HCT116 (cell line): ENCODE results near the gene PTPRJ. TPM values are rescaled to one million over a fixed set of nuclear protein-coding genes. Genes with fewer than 3 reads are reported as not detected.
A peak's percentile ranks its signal among the peaks of the same experiment; 100 is the strongest.

Experiments
- ATAC-seq: fragments of 200-7000 bp; cut with Tn5 transposase; 2 replicates; pipeline ENCODE4 v1.9.1; 2020; ENCODE audit warnings: mild to moderate bottlenecking, moderate library complexity
- BruUV-seq: library from RNA; stranded (reverse); fragments of 400-500 nt; replicated peaks from 2 replicates; lab custom pipeline; 2021; lab: Mats Ljungman, UMichigan
- CTCF ChIA-PET: fragments of 300-600 bp; sonication (Branson Sonifier 250); formaldehyde crosslinking; loops from one replicate; lab custom pipeline; 2021; ENCODE audit warnings: antibody characterized with exemption; lab: Charles Lee
- POLR2A ChIA-PET: fragments of 300-600, 350-600 bp; sonication (Branson Sonifier 250); formaldehyde crosslinking; loops from one replicate; lab custom pipeline; 2021; ENCODE audit warnings: antibody characterized with exemption; lab: Charles Lee
- RAD21 ChIA-PET, 2 experiments: fragments of 300-600 bp; sonication (Branson Sonifier 250); formaldehyde crosslinking; loops; one replicate each; lab custom pipeline; 2023; ENCODE audit warnings: low total read pairs in 2 of 2; ENCODE audit not compliant: uncharacterized antibody in 2 of 2, unreplicated experiment in 2 of 2, low non-redundant PET in 1 of 2; lab: Charles Lee
- DNase-seq: peaks from one replicate; pipeline ENCODE4 v3.0.0-alpha.2; 2010; ENCODE audit warnings: low read depth, low spot score
- H2AFZ ChIP-seq: fragments of 200-600 bp; shearing (Covaris generic), sonication (generic); 2 replicates; pipeline ENCODE4 v1.6.1; 2017; ENCODE audit warnings: low read depth, mixed run types, mixed read lengths, antibody characterized with exemption, low read length; ENCODE audit not compliant: poor library complexity, severe bottlenecking
- H3K27ac ChIP-seq: 2 replicates; pipeline ENCODE4 v1.5.1; 2012; ENCODE audit warnings: low read depth, low read length
- H3K27me3 ChIP-seq: fragments of 200-600 bp; sonication (generic); 2 replicates; pipeline ENCODE4 v1.6.1; 2016; ENCODE audit warnings: mixed run types, low read length, mixed read lengths; ENCODE audit not compliant: insufficient read depth
- H3K36me3 ChIP-seq, 2 experiments: fragments of 200-500 bp in 1 of 2; fragments of 200-600 bp in 1 of 2; sonication (Bioruptor generic) in 1 of 2; sonication (generic) in 1 of 2; 2 replicates each; pipeline versions ENCODE4 v1.5.1 to v1.6.1; 2014 to 2016; ENCODE audit warnings: low read length in 2 of 2, inconsistent platforms in 1 of 2, mixed read lengths in 1 of 2, mixed run types in 1 of 2; ENCODE audit not compliant: insufficient read depth in 2 of 2, control insufficient read depth in 1 of 2
- H3K4me1 ChIP-seq, 2 experiments: fragments of 200-600 bp in 1 of 2; sonication (generic) in 1 of 2; 2 replicates each; pipeline versions ENCODE4 v1.5.1 to v1.6.1; 2012 to 2017; ENCODE audit warnings: low read length in 2 of 2, inconsistent platforms in 1 of 2, mild to moderate bottlenecking in 1 of 2, mixed read lengths in 1 of 2, mixed run types in 1 of 2, moderate library complexity in 1 of 2; ENCODE audit not compliant: insufficient read depth in 2 of 2, control insufficient read depth in 1 of 2
- H3K4me2 ChIP-seq: fragments of 200-600 bp; sonication (generic); 2 replicates; pipeline ENCODE4 v1.6.1; 2017; ENCODE audit warnings: mixed run types, low read length, mixed read lengths
- H3K4me3 ChIP-seq, 2 experiments: fragments of 200-600 bp in 1 of 2; sonication (generic) in 1 of 2; replicated peaks in 1 of 2; 2 replicates each; pipeline ENCODE4 v1.5.1; 2011 to 2016; ENCODE audit warnings: low read length in 2 of 2, control low read depth in 1 of 2, low read depth in 1 of 2, mild to moderate bottlenecking in 1 of 2, mixed read lengths in 1 of 2, mixed run types in 1 of 2
- H3K79me2 ChIP-seq: fragments of 200-600 bp; sonication (generic); 2 replicates; pipeline ENCODE4 v1.6.1; 2017; ENCODE audit warnings: mild to moderate bottlenecking, mixed run types, low read length, moderate library complexity, mixed read lengths; ENCODE audit not compliant: insufficient read depth
- H3K9ac ChIP-seq: fragments of 200-600 bp; sonication (generic); 2 replicates; pipeline ENCODE4 v1.6.1; 2016; ENCODE audit warnings: low read length, mixed read lengths
- H3K9me2 ChIP-seq: fragments of 200-600 bp; sonication (generic), shearing (Covaris generic); 2 replicates; pipeline ENCODE4 v1.6.1; 2017; ENCODE audit warnings: mixed run types, mild to moderate bottlenecking, moderate library complexity; ENCODE audit not compliant: insufficient read depth
- H3K9me3 ChIP-seq, 2 experiments: fragments of 200-500 bp in 1 of 2; fragments of 200-600 bp in 1 of 2; sonication (Bioruptor generic) in 1 of 2; sonication (generic) in 1 of 2; 2 replicates each; pipeline ENCODE4 v1.6.1; 2014 to 2017; ENCODE audit warnings: low read length in 2 of 2, mixed read lengths in 2 of 2, inconsistent platforms in 1 of 2, low read depth in 1 of 2, mild to moderate bottlenecking in 1 of 2, mixed run types in 1 of 2, moderate library complexity in 1 of 2; ENCODE audit not compliant: control insufficient read depth in 1 of 2, insufficient read depth in 1 of 2
- H4K20me1 ChIP-seq: fragments of 200-600 bp; sonication (generic), shearing (Covaris generic); 2 replicates; pipeline ENCODE4 v1.6.1; 2017; ENCODE audit warnings: mixed run types, mild to moderate bottlenecking, moderate library complexity; ENCODE audit not compliant: insufficient read depth
- CBX3 ChIP-seq: IDR thresholded peaks from 2 replicates; pipeline ENCODE4 v1.6.1; 2012; ENCODE audit warnings: low read depth
- EZH2 ChIP-seq: fragments of 200-600 bp; sonication (generic); IDR thresholded peaks from 2 replicates; pipeline ENCODE4 v1.6.1; 2017; ENCODE audit warnings: antibody characterized with exemption, mixed run types
- EZH2phosphoT487 ChIP-seq: fragments of 200-600 bp; IDR thresholded peaks from 2 replicates; pipeline ENCODE4 v1.6.1; 2018; ENCODE audit warnings: antibody characterized with exemption, borderline replicate concordance
- FOSL1 ChIP-seq: IDR thresholded peaks from 2 replicates; pipeline ENCODE4 v1.6.1; 2012; ENCODE audit warnings: low read depth
- JUND ChIP-seq: IDR thresholded peaks from 2 replicates; pipeline ENCODE4 v1.6.1; 2012
- POLR2AphosphoS5 ChIP-seq: IDR thresholded peaks from 2 replicates; pipeline ENCODE4 v1.6.1; 2011; ENCODE audit warnings: mild to moderate bottlenecking, low read depth, low read length, moderate library complexity
- RAD21 ChIP-seq: IDR thresholded peaks from 2 replicates; pipeline ENCODE4 v1.6.1; 2012; ENCODE audit warnings: low read depth, mild to moderate bottlenecking
- SIN3A ChIP-seq: IDR thresholded peaks from 2 replicates; pipeline ENCODE4 v1.6.1; 2012; ENCODE audit warnings: low read depth
- SP1 ChIP-seq: IDR thresholded peaks from 2 replicates; pipeline ENCODE4 v1.6.1; 2012; ENCODE audit warnings: low read depth
- SRF ChIP-seq: IDR thresholded peaks from 2 replicates; pipeline ENCODE4 v1.6.1; 2012; ENCODE audit warnings: low read depth
- ZNF274 ChIP-seq: fragments of 200-500 bp; sonication (Bioruptor generic); IDR thresholded peaks from 2 replicates; pipeline ENCODE4 v1.6.1; 2014; ENCODE audit warnings: mild to moderate bottlenecking, low read depth, low read length, inconsistent platforms
- intact Hi-C: fragments of 100-400 bp; cut with micrococcal nuclease; formaldehyde crosslinking; loops from 2 replicates; pipeline ENCODE4 v1.10.0; 2022
- total RNA-seq: library from RNA; stranded (reverse); gene quantifications from one replicate; pipeline ENCODE4 v1.2.1, GENCODE V29; 2021; ENCODE audit not compliant: unreplicated experiment
- TF ChIP-seq, protein P1 (sequence below): IDR thresholded peaks from 2 replicates; pipeline ENCODE4 v1.6.1; 2011; ENCODE audit warnings: mild to moderate bottlenecking, low read length, moderate library complexity; ENCODE audit not compliant: insufficient replicate concordance; ENCODE audit errors: extremely low read depth
- TF ChIP-seq, protein P2 (sequence below): IDR thresholded peaks from 2 replicates; pipeline ENCODE4 v1.6.1; 2012; ENCODE audit warnings: low read depth
- TF ChIP-seq, protein P3 (sequence below): IDR thresholded peaks from 2 replicates; pipeline ENCODE4 v1.6.1; 2012
- TF ChIP-seq, protein P4 (sequence below), 3 experiments: fragments of 200-600 bp in 1 of 3; sonication (generic) in 1 of 3; IDR thresholded peaks in 2 of 3; conservative IDR thresholded peaks in 1 of 3; 2 replicates each; pipeline ENCODE4 v1.5.1; 2012 to 2017; ENCODE audit warnings: low read depth in 2 of 3, low read length in 2 of 3, antibody characterized with exemption in 1 of 3, borderline replicate concordance in 1 of 3, control low read depth in 1 of 3, mild to moderate bottlenecking in 1 of 3, mixed read lengths in 1 of 3, mixed run types in 1 of 3, moderate library complexity in 1 of 3; ENCODE audit not compliant: insufficient read depth in 1 of 3
- TF ChIP-seq, protein P5 (sequence below): IDR thresholded peaks from 2 replicates; pipeline ENCODE4 v1.6.1; 2012

PTPRJ gene
- total RNA-seq, 1 experiment from 2014 or later, result 19.1 TPM

DNA sequence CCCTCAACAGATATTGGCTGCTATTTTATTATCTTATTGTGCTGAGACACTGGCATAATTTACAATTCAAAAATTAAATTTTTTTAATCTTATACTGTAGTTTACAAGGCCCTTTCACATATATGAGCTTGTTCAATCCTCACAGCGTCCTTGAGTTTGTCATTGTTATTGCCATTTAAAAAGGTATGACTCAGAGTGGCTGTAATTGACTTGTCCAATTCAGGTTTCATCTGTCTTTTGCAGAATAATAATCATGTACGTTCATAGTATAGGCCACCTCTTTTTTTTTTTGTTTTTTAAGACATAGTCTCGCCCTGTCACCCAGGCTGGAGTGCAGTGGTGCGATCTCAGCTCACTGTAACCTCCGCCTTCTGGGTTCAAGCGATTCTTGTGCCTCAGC lies 11.5 kb downstream of the PTPRJ start (continued):
- TF ChIP-seq, protein P1, sequence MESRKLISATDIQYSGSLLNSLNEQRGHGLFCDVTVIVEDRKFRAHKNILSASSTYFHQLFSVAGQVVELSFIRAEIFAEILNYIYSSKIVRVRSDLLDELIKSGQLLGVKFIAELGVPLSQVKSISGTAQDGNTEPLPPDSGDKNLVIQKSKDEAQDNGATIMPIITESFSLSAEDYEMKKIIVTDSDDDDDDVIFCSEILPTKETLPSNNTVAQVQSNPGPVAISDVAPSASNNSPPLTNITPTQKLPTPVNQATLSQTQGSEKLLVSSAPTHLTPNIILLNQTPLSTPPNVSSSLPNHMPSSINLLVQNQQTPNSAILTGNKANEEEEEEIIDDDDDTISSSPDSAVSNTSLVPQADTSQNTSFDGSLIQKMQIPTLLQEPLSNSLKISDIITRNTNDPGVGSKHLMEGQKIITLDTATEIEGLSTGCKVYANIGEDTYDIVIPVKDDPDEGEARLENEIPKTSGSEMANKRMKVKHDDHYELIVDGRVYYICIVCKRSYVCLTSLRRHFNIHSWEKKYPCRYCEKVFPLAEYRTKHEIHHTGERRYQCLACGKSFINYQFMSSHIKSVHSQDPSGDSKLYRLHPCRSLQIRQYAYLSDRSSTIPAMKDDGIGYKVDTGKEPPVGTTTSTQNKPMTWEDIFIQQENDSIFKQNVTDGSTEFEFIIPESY, result no peak
- TF ChIP-seq POLR2AphosphoS5 (no peak), FOSL1 (no peak), JUND (no peak; the same call in 1 of the 2 replicates), SRF (no peak), CBX3 (no peak; the same call in 1 of the 2 replicates), EZH2phosphoT487 (no peak), ZNF274 (no peak), EZH2 (no peak)

DNA sequence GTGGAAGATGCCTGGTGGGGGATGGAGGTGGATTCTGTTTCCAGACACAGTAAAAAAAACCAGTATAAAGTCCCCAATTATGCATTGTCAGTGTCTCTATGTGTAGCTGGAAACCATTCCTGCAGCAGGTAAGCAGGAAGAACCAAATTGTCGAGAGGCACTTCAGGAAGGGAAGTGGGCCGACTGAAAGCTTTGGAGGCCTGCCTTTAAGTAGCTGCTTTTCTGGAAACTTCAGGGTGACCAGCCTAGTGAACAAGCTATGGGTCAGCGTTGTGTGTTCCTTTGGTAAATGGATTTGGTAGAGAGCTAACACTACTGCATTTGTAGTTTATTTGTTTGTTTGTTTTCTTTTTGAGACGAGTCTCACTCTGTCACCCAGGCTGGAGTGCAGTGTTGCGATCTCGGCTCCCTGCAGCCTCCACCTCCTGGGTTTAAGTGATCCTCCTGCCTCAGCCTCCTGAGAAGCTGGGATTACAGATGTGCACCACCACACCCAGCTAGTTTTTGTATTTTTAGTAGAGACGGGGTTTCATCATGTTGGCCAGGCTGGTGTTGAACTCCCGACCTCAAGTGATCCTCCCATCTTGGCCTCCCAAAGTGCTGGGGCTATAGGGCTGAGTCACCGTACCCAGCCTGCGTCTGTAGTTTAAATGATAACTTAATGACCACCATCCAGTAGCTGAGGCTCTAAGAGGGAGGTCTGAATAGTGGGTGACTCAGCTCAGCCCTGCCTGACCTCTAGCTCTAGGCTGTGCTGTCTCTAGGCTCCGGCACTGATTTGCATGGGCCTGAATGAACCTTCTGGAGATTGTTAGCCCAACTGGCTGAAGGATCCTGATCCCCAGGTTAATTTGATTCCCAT lies 12.8 kb downstream of the PTPRJ start:
- peak; percentile 72 for DNase-seq
- no peak for TF ChIP-seq RAD21
- peak; percentile 38 for TF ChIP-seq SP1
- TF ChIP-seq, protein P2, sequence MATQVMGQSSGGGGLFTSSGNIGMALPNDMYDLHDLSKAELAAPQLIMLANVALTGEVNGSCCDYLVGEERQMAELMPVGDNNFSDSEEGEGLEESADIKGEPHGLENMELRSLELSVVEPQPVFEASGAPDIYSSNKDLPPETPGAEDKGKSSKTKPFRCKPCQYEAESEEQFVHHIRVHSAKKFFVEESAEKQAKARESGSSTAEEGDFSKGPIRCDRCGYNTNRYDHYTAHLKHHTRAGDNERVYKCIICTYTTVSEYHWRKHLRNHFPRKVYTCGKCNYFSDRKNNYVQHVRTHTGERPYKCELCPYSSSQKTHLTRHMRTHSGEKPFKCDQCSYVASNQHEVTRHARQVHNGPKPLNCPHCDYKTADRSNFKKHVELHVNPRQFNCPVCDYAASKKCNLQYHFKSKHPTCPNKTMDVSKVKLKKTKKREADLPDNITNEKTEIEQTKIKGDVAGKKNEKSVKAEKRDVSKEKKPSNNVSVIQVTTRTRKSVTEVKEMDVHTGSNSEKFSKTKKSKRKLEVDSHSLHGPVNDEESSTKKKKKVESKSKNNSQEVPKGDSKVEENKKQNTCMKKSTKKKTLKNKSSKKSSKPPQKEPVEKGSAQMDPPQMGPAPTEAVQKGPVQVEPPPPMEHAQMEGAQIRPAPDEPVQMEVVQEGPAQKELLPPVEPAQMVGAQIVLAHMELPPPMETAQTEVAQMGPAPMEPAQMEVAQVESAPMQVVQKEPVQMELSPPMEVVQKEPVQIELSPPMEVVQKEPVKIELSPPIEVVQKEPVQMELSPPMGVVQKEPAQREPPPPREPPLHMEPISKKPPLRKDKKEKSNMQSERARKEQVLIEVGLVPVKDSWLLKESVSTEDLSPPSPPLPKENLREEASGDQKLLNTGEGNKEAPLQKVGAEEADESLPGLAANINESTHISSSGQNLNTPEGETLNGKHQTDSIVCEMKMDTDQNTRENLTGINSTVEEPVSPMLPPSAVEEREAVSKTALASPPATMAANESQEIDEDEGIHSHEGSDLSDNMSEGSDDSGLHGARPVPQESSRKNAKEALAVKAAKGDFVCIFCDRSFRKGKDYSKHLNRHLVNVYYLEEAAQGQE, result no peak
- TF ChIP-seq SIN3A, result no peak
- no peak for TF ChIP-seq SRF
- peak; percentile 70 for TF ChIP-seq JUND
- TF ChIP-seq, protein P3, sequence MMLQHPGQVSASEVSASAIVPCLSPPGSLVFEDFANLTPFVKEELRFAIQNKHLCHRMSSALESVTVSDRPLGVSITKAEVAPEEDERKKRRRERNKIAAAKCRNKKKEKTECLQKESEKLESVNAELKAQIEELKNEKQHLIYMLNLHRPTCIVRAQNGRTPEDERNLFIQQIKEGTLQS, result no peak
- no peak for TF ChIP-seq POLR2AphosphoS5
- TF ChIP-seq, protein P4, sequence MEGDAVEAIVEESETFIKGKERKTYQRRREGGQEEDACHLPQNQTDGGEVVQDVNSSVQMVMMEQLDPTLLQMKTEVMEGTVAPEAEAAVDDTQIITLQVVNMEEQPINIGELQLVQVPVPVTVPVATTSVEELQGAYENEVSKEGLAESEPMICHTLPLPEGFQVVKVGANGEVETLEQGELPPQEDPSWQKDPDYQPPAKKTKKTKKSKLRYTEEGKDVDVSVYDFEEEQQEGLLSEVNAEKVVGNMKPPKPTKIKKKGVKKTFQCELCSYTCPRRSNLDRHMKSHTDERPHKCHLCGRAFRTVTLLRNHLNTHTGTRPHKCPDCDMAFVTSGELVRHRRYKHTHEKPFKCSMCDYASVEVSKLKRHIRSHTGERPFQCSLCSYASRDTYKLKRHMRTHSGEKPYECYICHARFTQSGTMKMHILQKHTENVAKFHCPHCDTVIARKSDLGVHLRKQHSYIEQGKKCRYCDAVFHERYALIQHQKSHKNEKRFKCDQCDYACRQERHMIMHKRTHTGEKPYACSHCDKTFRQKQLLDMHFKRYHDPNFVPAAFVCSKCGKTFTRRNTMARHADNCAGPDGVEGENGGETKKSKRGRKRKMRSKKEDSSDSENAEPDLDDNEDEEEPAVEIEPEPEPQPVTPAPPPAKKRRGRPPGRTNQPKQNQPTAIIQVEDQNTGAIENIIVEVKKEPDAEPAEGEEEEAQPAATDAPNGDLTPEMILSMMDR (IDR thresholded peaks at IDR 0.05 in 2 of 3, conservative IDR thresholded peaks at IDR 0.05 in 1 of 3; ENCODE audit: borderline replicate concordance in 1 of 3, insufficient read depth in 1 of 3, low read depth in 2 of 3, low read length in 2 of 3), result no peak
- TF ChIP-seq, protein P5, sequence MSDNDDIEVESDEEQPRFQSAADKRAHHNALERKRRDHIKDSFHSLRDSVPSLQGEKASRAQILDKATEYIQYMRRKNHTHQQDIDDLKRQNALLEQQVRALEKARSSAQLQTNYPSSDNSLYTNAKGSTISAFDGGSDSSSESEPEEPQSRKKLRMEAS, result no peak

More for the DNA sequence above, 12.8 kb downstream of the PTPRJ start:
- peaks cover 58 to 72% of the 10 kb centered on the region in 2 experiments for H3K4me1 ChIP-seq
- H2AFZ ChIP-seq, result no peak overlapping the region
- no peaks in the 10 kb centered on the region for H3K27me3 ChIP-seq
- ATAC-seq, result peak; percentile 79
- no TSS peak for BruUV-seq
- intact Hi-C loops, result loop anchor here (5.0 kb wide), 1 partner anchor 61 kb away; no protein-coding TSS in a partner anchor
- peaks cover 38% of the 10 kb centered on the region for H3K79me2 ChIP-seq
- no peaks in the 10 kb centered on the region for H3K9me2 ChIP-seq
- H3K9me3 ChIP-seq, result no peaks in the 10 kb centered on the region
- H3K36me3 ChIP-seq, result no peaks in the 10 kb centered on the region
- peak overlapping the region; percentile 17; the same call in 1 of the 2 replicates for H3K9ac ChIP-seq
- H3K27ac ChIP-seq, result peak overlapping the region; percentile 82
- RAD21 ChIA-PET, result no interaction called here
- POLR2A ChIA-PET, result interaction anchor here (0.8 kb wide), 1 partner anchor 14 kb away, joined by 4 read pairs; no protein-coding TSS in a partner anchor
- peak overlapping the region; percentile 82 for H3K4me2 ChIP-seq
- CTCF ChIA-PET, result no interaction called here
- peak overlapping the region in 1 of 2 experiments; percentile 20; a peak in 2 of 4 replicates for H3K4me3 ChIP-seq
- no peaks in the 10 kb centered on the region for H4K20me1 ChIP-seq
